Neuronal stem cell (in vitro differentiated cells): ENCODE data around the gene ATOH8.

ENCODE experiments used
- DNase-seq: peaks from one replicate; pipeline ENCODE4 v3.0.0-alpha.2; 2013; ENCODE audit warnings: low spot score
- H2AFZ ChIP-seq: one replicate; pipeline ENCODE4 v1.6.1; 2013; ENCODE audit warnings: mild to moderate bottlenecking, low read length, inconsistent platforms
- H2AK5ac ChIP-seq: 2 replicates; pipeline ENCODE4 v1.6.1; 2013; ENCODE audit warnings: low read depth, mild to moderate bottlenecking, inconsistent platforms, low read length, moderate library complexity, mixed read lengths
- H2BK120ac ChIP-seq: 2 replicates; pipeline ENCODE4 v1.6.1; 2013; ENCODE audit warnings: low read depth, mild to moderate bottlenecking, inconsistent platforms, low read length, moderate library complexity, mixed read lengths
- H2BK12ac ChIP-seq: one replicate; pipeline ENCODE4 v1.6.1; 2013; ENCODE audit warnings: low read length, inconsistent platforms
- H2BK15ac ChIP-seq: 2 replicates; pipeline ENCODE4 v1.6.1; 2013; ENCODE audit warnings: mild to moderate bottlenecking, low read length, inconsistent platforms, mixed read lengths
- H2BK5ac ChIP-seq: one replicate; pipeline ENCODE4 v1.6.1; 2013; ENCODE audit warnings: inconsistent platforms, mild to moderate bottlenecking, low read length, moderate library complexity
- H3K14ac ChIP-seq: one replicate; pipeline ENCODE4 v1.6.1; 2013; ENCODE audit warnings: low read length, inconsistent platforms
- H3K18ac ChIP-seq: 2 replicates; pipeline ENCODE4 v1.6.1; 2013; ENCODE audit warnings: low read length, inconsistent platforms
- H3K23ac ChIP-seq: 2 replicates; pipeline ENCODE4 v1.6.1; 2013; ENCODE audit warnings: low read depth, mild to moderate bottlenecking, mixed read lengths, low read length, inconsistent platforms; ENCODE audit not compliant: poor library complexity
- H3K27ac ChIP-seq: replicated peaks from 3 replicates; pipeline ENCODE4 v1.5.1; 2013; ENCODE audit warnings: low read length, inconsistent platforms
- H3K27me3 ChIP-seq, 3 experiments: 2 replicates each; pipeline ENCODE4 v1.6.1; 2013; ENCODE audit warnings: low read length in 3 of 3, mild to moderate bottlenecking in 2 of 3, inconsistent platforms in 1 of 3, low read depth in 1 of 3, mixed read lengths in 1 of 3, moderate library complexity in 1 of 3; ENCODE audit not compliant: control insufficient read depth in 3 of 3, insufficient read depth in 3 of 3
- H3K36me3 ChIP-seq, 2 donors: replicated peaks in 1 of 2; 2 replicates each; pipeline ENCODE4 v1.6.1; 2013; ENCODE audit warnings: low read length in 2 of 2; ENCODE audit not compliant: control insufficient read depth in 2 of 2, insufficient read depth in 2 of 2
- H3K4ac ChIP-seq: 2 replicates; pipeline ENCODE4 v1.6.1; 2013; ENCODE audit warnings: inconsistent platforms, mild to moderate bottlenecking, low read length, moderate library complexity
- H3K4me1 ChIP-seq, 2 donors: 1 replicate in 1 of 2; 2 replicates in 1 of 2; pipeline ENCODE4 v1.6.1; 2013; ENCODE audit warnings: low read length in 2 of 2, low read depth in 1 of 2; ENCODE audit not compliant: control insufficient read depth in 2 of 2, insufficient read depth in 1 of 2
- H3K4me2 ChIP-seq: one replicate; pipeline ENCODE4 v1.6.1; 2013; ENCODE audit warnings: mild to moderate bottlenecking, low read length, inconsistent platforms; ENCODE audit not compliant: insufficient read depth, poor library complexity, severe bottlenecking
- H3K4me3 ChIP-seq, 2 donors: 2 replicates each; pipeline ENCODE4 v1.5.1; 2013; ENCODE audit warnings: low read length in 2 of 2, mild to moderate bottlenecking in 2 of 2, inconsistent platforms in 1 of 2, moderate library complexity in 1 of 2
- H3K79me1 ChIP-seq: one replicate; pipeline ENCODE4 v1.6.1; 2013; ENCODE audit warnings: low read depth, mild to moderate bottlenecking, inconsistent platforms, low read length, moderate library complexity
- H3K9ac ChIP-seq: one replicate; pipeline ENCODE4 v1.6.1; 2013; ENCODE audit warnings: mild to moderate bottlenecking, low read depth, low read length, inconsistent platforms; ENCODE audit not compliant: poor library complexity
- H3K9me3 ChIP-seq, 2 donors: replicated peaks in 1 of 2; 2 replicates each; pipeline versions ENCODE3 to v1.6.1; 2013; ENCODE audit warnings: low read length in 2 of 2, mild to moderate bottlenecking in 2 of 2, inconsistent platforms in 1 of 2, low read depth in 1 of 2, mixed read lengths in 1 of 2, moderate library complexity in 1 of 2; ENCODE audit not compliant: control insufficient read depth in 2 of 2, insufficient read depth in 1 of 2
- H4K8ac ChIP-seq: one replicate; pipeline ENCODE4 v1.6.1; 2013; ENCODE audit warnings: low read depth, mild to moderate bottlenecking, inconsistent platforms, low read length, moderate library complexity
- H4K91ac ChIP-seq: one replicate; pipeline ENCODE4 v1.6.1; 2013; ENCODE audit warnings: low read length, low read depth, mild to moderate bottlenecking, inconsistent platforms; ENCODE audit not compliant: poor library complexity
- WGBS, 2 donors: extraction: QIAGEN DNeasy Blood & Tissue Kit; methylation state at CpG; one replicate each; pipeline ENCODE4 v1.1.7; 2013; ENCODE audit warnings: missing lambda C conversion rate in 2 of 2, mixed read lengths in 1 of 2; ENCODE audit not compliant: insufficient read length in 2 of 2, insufficient replicate concordance in 1 of 2; ENCODE audit errors: extremely low coverage in 2 of 2; 5-methylcytosine and 5-hydroxymethylcytosine counted together

ATOH8 gene

GRCh38 chr2:85723707-85724360 lies 30.0 kb upstream of the ATOH8 start:
- Histone ChIP-seq H4K8ac (no peak overlapping the region), H3K18ac (no peak overlapping the region), H3K27me3 (peaks cover 0 to 47% (median 0%) of the 10 kb centered on the region in 3 experiments), H2AK5ac (no peak overlapping the region), H3K4ac (no peak overlapping the region), H3K4me3 (no peak overlapping the region), H3K27ac (no peak overlapping the region), H2BK120ac (no peak overlapping the region), H3K23ac (no peak overlapping the region), H3K9ac (no peak overlapping the region), H3K4me1 (no peaks in the 10 kb centered on the region), H3K4me2 (no peak overlapping the region), H3K79me1 (no peaks in the 10 kb centered on the region), H2BK12ac (no peak overlapping the region), H3K14ac (no peak overlapping the region), H2AFZ (no peak overlapping the region), H3K36me3 (no peaks in the 10 kb centered on the region), H2BK15ac (no peak overlapping the region), H4K91ac (no peak overlapping the region), H2BK5ac (no peak overlapping the region), H3K9me3 (peaks cover 0 to 4% of the 10 kb centered on the region in 2 donors)
- no peak for DNase-seq
- WGBS, 2 donors: no CpG with 5 or more reads among the region's 2 CpGs

DNA sequence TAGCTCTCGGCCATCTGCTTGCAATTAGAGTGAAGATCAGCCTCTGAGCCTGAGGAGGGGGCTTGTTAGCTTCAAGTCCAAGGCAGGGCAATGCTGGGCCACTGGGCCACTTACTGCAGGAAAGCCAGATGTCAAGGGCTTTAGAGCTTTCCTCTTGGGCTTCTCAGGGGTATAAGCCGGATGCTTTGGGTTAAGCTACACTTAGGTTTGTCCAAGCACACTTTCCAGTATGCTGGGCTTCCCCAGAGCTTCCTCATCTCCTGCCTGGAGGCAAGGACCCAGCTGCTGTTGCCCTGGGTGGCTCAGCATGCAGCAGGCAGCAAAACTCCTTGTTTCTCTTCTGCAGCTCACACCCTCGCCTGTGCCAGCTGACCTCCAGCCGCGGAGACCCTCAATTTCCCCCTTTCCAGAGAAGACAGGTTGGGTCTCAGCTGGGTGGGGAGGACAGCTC lies 29.0 kb upstream of the ATOH8 start:
- DNase-seq: no peak
- no CpG with 5 or more reads among the region's 5 CpGs for WGBS, 2 donors

DNA sequence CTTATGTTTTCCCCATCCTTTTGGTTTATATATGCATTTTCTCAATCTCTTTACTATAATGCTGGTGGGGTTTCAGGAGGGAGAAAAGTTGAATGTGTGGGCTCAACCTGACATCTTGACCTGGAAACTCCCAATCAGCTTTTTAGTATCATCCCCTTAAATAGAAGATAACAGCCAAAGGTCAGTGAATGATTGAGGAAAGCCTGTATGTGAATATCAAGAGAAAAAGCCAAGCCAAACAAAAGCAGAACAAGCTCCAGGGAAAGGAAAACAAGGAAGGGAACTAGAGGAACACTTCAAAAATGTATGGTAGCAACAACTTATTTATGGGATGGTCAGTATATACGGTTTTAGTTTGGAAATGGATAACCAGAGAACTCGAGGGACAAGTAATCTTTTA lies 28.3 kb upstream of the ATOH8 start:
- Histone ChIP-seq H3K27me3 (peaks cover 0 to 47% (median 0%) of the 10 kb centered on the region in 3 experiments), H3K79me1 (no peaks in the 10 kb centered on the region), H3K4ac (no peak overlapping the region)

More for the DNA sequence above, 29.0 kb upstream of the ATOH8 start:
- Histone ChIP-seq H3K4ac (no peak overlapping the region), H2BK120ac (no peak overlapping the region), H3K36me3 (no peaks in the 10 kb centered on the region), H3K4me1 (no peaks in the 10 kb centered on the region), H3K4me2 (no peak overlapping the region), H3K4me3 (no peak overlapping the region), H2AFZ (no peak overlapping the region), H3K18ac (no peak overlapping the region), H2BK12ac (no peak overlapping the region), H4K91ac (no peak overlapping the region), H3K27ac (no peak overlapping the region), H2BK5ac (no peak overlapping the region), H2AK5ac (peak overlapping the region; percentile 42), H3K14ac (no peak overlapping the region), H3K9ac (no peak overlapping the region), H3K79me1 (no peaks in the 10 kb centered on the region), H3K23ac (peak overlapping the region; percentile 76), H3K9me3 (peaks cover 0 to 4% of the 10 kb centered on the region in 2 donors), H2BK15ac (no peak overlapping the region), H3K27me3 (peaks cover 0 to 47% (median 0%) of the 10 kb centered on the region in 3 experiments), H4K8ac (no peak overlapping the region)

GRCh38 chr2:85727798-85728197 lies 26.0 kb upstream of the ATOH8 start:
- Histone ChIP-seq H3K9ac (no peak overlapping the region), H3K4ac (no peak overlapping the region), H4K8ac (no peak overlapping the region), H4K91ac (no peak overlapping the region), H3K79me1 (no peaks in the 10 kb centered on the region), H3K14ac (no peak overlapping the region), H3K27me3 (peaks cover 0 to 37% (median 0%) of the 10 kb centered on the region in 3 experiments), H3K9me3 (no peaks in the 10 kb centered on the region), H3K4me3 (no peak overlapping the region), H2BK120ac (no peak overlapping the region), H2AK5ac (no peak overlapping the region), H2BK5ac (no peak overlapping the region), H3K4me1 (no peaks in the 10 kb centered on the region), H3K36me3 (no peaks in the 10 kb centered on the region), H2BK12ac (no peak overlapping the region), H3K4me2 (no peak overlapping the region), H2AFZ (no peak overlapping the region), H2BK15ac (no peak overlapping the region), H3K23ac (peak overlapping the region; percentile 40), H3K18ac (no peak overlapping the region), H3K27ac (no peak overlapping the region)
- no peak for DNase-seq
- no CpG with 5 or more reads among the region's 10 CpGs for WGBS, 2 donors

More for the DNA sequence above, 28.3 kb upstream of the ATOH8 start:
- H2AFZ ChIP-seq: no peak overlapping the region
- no peak overlapping the region for H2BK120ac ChIP-seq
- H3K14ac ChIP-seq: no peak overlapping the region
- no peak overlapping the region for H3K23ac ChIP-seq
- no peak overlapping the region for H2BK5ac ChIP-seq
- H3K9ac ChIP-seq: no peak overlapping the region
- H2BK12ac ChIP-seq: no peak overlapping the region
- H3K36me3 ChIP-seq: no peaks in the 10 kb centered on the region
- H3K4me2 ChIP-seq: no peak overlapping the region
- no peak overlapping the region for H4K8ac ChIP-seq
- no CpG with 5 or more reads among the region's 2 CpGs for WGBS, 2 donors
- no peak overlapping the region for H2BK15ac ChIP-seq
- H4K91ac ChIP-seq: no peak overlapping the region
- no peak overlapping the region for H3K4me3 ChIP-seq
- no peak overlapping the region for H3K27ac ChIP-seq
- peaks cover 0 to 4% of the 10 kb centered on the region in 2 donors for H3K9me3 ChIP-seq
- no peak for DNase-seq
- no peaks in the 10 kb centered on the region for H3K4me1 ChIP-seq
- no peak overlapping the region for H2AK5ac ChIP-seq
- H3K18ac ChIP-seq: no peak overlapping the region
